ENCODE measurements around the gene TNRC18. TPM values are rescaled to one million over a fixed set of nuclear protein-coding genes. Genes with fewer than 3 reads are reported as not detected.
A peak's percentile ranks its signal among the peaks of the same experiment; 100 is the strongest.

TNRC18 gene
- total and polyA plus RNA-seq, 9 of the 15 experiments (the other 6 are each of a cell fraction or from before 2014, with no cell fraction given) = 0.03 to 43.2 (median 18.0) TPM

- ChIA-PET POLR2A (interaction anchor here (1.4 to 2.6 kb wide), 3 partner anchors 12 to 25 kb away, joined by 4 to 9 read pairs (median 7); partner anchors contain the start of gene TNRC18), CTCF (ENCODE audit: low intra/inter-chr PET ratio) (no interaction called here)
- no peak overlapping the region for H3K27ac ChIP-seq (ENCODE audit: extremely low read depth, low read depth, low read length)
- H3K4me3 ChIP-seq = no peak overlapping the region
- no peak for DNase-seq (ENCODE audit: extremely low read depth in 1 of 4, low spot score in 3 of 4)
- H3K27me3 ChIP-seq (ENCODE audit: control insufficient read depth in 2 of 2, insufficient read depth in 2 of 2, low read length in 2 of 2) = no peaks in the 10 kb centered on the region
- no peak overlapping the region for H3K4me2 ChIP-seq (ENCODE audit: insufficient read depth, low read length)
- no peak for ATAC-seq
- no peak overlapping the region for H2AFZ ChIP-seq (ENCODE audit: low read depth, low read length)
- H4K20me1 ChIP-seq (replicated peaks; ENCODE audit: control insufficient read depth, insufficient read depth, low read length) = no peaks in the 10 kb centered on the region
- no peaks in the 10 kb centered on the region for H3K9me3 ChIP-seq (replicated peaks; ENCODE audit: control insufficient read depth, insufficient read depth, low read depth, low read length)
- no peaks in the 10 kb centered on the region for H3K9me1 ChIP-seq (ENCODE audit: control insufficient read depth, insufficient read depth, low read length)
- in situ Hi-C loops (cut with MboI) (no loop called here), intact Hi-C loops (cut with micrococcal nuclease) (no loop called here)
- H3K36me3 ChIP-seq (ENCODE audit: control insufficient read depth, insufficient read depth, low read length) = no peaks in the 10 kb centered on the region
- FAIRE-seq = no peak
- 92% methylated on average over 9 of the region's 15 CpGs for WGBS (ENCODE audit: insufficient coverage, low coverage, missing lambda C conversion rate)
- peak overlapping the region in 1 of 2 experiments; percentile 4; a peak in 1 of 4 replicates for H3K9ac ChIP-seq (ENCODE audit: insufficient read depth in 1 of 2, low read depth in 2 of 2, low read length in 2 of 2)
- no TSS peak for BruUV-seq (replicated peaks)
- H3K79me2 ChIP-seq (ENCODE audit: control insufficient read depth, insufficient read depth, low read length) = no peaks in the 10 kb centered on the region
- H3K4me1 ChIP-seq (replicated peaks in 1 of 2; ENCODE audit: control insufficient read depth in 2 of 2, insufficient read depth in 2 of 2, low read length in 2 of 2) = peaks cover 21 to 47% of the 10 kb centered on the region in 2 experiments
- TF ChIP-seq BMI1 (IDR thresholded peaks at IDR 0.05; ENCODE audit: low read length) (no peak), PRPF4 (IDR thresholded peaks at IDR 0.05; ENCODE audit: insufficient read depth, low read depth, low read length, poor library complexity, severe bottlenecking) (no peak), SMAD3 (CRISPR knock-in tag; conservative IDR thresholded peaks at IDR 0.05) (no peak), ZNF766 (CRISPR knock-in tag; conservative IDR thresholded peaks at IDR 0.05) (no peak), MAX (CRISPR knock-in tag; IDR thresholded peaks at IDR 0.05) (no peak), ARID1B (IDR thresholded peaks at IDR 0.05) (no peak), DPF2 (IDR thresholded peaks at IDR 0.05) (no peak), EWSR1 (IDR thresholded peaks at IDR 0.05; ENCODE audit: borderline replicate concordance, low read depth, partially characterized antibody) (no peak), TFAM (CRISPR knock-in tag; conservative IDR thresholded peaks at IDR 0.05) (no peak), FOSL1 (tag; conservative IDR thresholded peaks at IDR 0.05) (no peak)
- TF ChIP-seq, protein P1, sequence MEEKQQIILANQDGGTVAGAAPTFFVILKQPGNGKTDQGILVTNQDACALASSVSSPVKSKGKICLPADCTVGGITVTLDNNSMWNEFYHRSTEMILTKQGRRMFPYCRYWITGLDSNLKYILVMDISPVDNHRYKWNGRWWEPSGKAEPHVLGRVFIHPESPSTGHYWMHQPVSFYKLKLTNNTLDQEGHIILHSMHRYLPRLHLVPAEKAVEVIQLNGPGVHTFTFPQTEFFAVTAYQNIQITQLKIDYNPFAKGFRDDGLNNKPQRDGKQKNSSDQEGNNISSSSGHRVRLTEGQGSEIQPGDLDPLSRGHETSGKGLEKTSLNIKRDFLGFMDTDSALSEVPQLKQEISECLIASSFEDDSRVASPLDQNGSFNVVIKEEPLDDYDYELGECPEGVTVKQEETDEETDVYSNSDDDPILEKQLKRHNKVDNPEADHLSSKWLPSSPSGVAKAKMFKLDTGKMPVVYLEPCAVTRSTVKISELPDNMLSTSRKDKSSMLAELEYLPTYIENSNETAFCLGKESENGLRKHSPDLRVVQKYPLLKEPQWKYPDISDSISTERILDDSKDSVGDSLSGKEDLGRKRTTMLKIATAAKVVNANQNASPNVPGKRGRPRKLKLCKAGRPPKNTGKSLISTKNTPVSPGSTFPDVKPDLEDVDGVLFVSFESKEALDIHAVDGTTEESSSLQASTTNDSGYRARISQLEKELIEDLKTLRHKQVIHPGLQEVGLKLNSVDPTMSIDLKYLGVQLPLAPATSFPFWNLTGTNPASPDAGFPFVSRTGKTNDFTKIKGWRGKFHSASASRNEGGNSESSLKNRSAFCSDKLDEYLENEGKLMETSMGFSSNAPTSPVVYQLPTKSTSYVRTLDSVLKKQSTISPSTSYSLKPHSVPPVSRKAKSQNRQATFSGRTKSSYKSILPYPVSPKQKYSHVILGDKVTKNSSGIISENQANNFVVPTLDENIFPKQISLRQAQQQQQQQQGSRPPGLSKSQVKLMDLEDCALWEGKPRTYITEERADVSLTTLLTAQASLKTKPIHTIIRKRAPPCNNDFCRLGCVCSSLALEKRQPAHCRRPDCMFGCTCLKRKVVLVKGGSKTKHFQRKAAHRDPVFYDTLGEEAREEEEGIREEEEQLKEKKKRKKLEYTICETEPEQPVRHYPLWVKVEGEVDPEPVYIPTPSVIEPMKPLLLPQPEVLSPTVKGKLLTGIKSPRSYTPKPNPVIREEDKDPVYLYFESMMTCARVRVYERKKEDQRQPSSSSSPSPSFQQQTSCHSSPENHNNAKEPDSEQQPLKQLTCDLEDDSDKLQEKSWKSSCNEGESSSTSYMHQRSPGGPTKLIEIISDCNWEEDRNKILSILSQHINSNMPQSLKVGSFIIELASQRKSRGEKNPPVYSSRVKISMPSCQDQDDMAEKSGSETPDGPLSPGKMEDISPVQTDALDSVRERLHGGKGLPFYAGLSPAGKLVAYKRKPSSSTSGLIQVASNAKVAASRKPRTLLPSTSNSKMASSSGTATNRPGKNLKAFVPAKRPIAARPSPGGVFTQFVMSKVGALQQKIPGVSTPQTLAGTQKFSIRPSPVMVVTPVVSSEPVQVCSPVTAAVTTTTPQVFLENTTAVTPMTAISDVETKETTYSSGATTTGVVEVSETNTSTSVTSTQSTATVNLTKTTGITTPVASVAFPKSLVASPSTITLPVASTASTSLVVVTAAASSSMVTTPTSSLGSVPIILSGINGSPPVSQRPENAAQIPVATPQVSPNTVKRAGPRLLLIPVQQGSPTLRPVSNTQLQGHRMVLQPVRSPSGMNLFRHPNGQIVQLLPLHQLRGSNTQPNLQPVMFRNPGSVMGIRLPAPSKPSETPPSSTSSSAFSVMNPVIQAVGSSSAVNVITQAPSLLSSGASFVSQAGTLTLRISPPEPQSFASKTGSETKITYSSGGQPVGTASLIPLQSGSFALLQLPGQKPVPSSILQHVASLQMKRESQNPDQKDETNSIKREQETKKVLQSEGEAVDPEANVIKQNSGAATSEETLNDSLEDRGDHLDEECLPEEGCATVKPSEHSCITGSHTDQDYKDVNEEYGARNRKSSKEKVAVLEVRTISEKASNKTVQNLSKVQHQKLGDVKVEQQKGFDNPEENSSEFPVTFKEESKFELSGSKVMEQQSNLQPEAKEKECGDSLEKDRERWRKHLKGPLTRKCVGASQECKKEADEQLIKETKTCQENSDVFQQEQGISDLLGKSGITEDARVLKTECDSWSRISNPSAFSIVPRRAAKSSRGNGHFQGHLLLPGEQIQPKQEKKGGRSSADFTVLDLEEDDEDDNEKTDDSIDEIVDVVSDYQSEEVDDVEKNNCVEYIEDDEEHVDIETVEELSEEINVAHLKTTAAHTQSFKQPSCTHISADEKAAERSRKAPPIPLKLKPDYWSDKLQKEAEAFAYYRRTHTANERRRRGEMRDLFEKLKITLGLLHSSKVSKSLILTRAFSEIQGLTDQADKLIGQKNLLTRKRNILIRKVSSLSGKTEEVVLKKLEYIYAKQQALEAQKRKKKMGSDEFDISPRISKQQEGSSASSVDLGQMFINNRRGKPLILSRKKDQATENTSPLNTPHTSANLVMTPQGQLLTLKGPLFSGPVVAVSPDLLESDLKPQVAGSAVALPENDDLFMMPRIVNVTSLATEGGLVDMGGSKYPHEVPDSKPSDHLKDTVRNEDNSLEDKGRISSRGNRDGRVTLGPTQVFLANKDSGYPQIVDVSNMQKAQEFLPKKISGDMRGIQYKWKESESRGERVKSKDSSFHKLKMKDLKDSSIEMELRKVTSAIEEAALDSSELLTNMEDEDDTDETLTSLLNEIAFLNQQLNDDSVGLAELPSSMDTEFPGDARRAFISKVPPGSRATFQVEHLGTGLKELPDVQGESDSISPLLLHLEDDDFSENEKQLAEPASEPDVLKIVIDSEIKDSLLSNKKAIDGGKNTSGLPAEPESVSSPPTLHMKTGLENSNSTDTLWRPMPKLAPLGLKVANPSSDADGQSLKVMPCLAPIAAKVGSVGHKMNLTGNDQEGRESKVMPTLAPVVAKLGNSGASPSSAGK (IDR thresholded peaks at IDR 0.05) = no peak
These were observed 24.9 kb upstream of the TNRC18 start for GRCh38 chr7:5448378-5449037.
